PC-9 (cell line): ENCODE data around the gene XKR8. TPM values are rescaled to one million over a fixed set of nuclear protein-coding genes. Genes with fewer than 3 reads are reported as not detected.

Source experiments
- BruUV-seq: library from RNA; stranded (reverse); fragments of 400-500 nt; replicated peaks from 2 replicates; lab custom pipeline; 2021; lab: Mats Ljungman, UMichigan
- CTCF ChIA-PET: fragments of 300-600 bp; sonication (Branson Sonifier 250); formaldehyde crosslinking; loops from one replicate; lab custom pipeline; 2022; ENCODE audit warnings: antibody characterized with exemption; lab: Charles Lee
- POLR2A ChIA-PET: fragments of 300-600 bp; sonication (Branson Sonifier 250); formaldehyde crosslinking; loops from one replicate; lab custom pipeline; 2022; ENCODE audit warnings: antibody characterized with exemption; ENCODE audit not compliant: unreplicated experiment; lab: Charles Lee
- DNase-seq, 2 experiments: peaks; one replicate each; pipeline versions ENCODE4 v3.0.0 to v3.0.0-alpha.2; 2015 to 2022; ENCODE audit warnings: mixed read lengths in 1 of 2
- H2AFZ ChIP-seq: fragments of 200-600 bp; sonication (generic); 2 replicates; pipeline ENCODE4 v1.8.1; 2017; ENCODE audit warnings: antibody characterized with exemption
- H3F3A ChIP-seq: fragments of 200-600 bp; sonication (generic); 2 replicates; pipeline ENCODE4 v1.8.1; 2017; ENCODE audit warnings: antibody characterized with exemption, mild to moderate bottlenecking, low read depth; ENCODE audit not compliant: insufficient read depth
- H3K27ac ChIP-seq: fragments of 200-600 bp; sonication (generic); 2 replicates; pipeline ENCODE4 v1.6.1; 2016; ENCODE audit warnings: mixed run types
- H3K27me3 ChIP-seq: fragments of 200-600 bp; sonication (generic); 2 replicates; pipeline ENCODE4 v1.6.1; 2016; ENCODE audit warnings: low read depth, mixed run types; ENCODE audit not compliant: insufficient read depth
- H3K36me3 ChIP-seq: fragments of 200-600 bp; sonication (generic); 2 replicates; pipeline ENCODE4 v1.6.1; 2016; ENCODE audit warnings: low read depth, mixed run types
- H3K4me1 ChIP-seq: fragments of 200-600 bp; sonication (generic); replicated peaks from 2 replicates; pipeline ENCODE4 v1.6.1; 2016; ENCODE audit warnings: mixed run types; ENCODE audit not compliant: insufficient read depth
- H3K4me2 ChIP-seq: fragments of 200-600 bp; sonication (generic); 2 replicates; pipeline ENCODE4 v1.6.1; 2017; ENCODE audit warnings: mixed run types
- H3K4me3 ChIP-seq: fragments of 200-600 bp; sonication (generic); 2 replicates; pipeline ENCODE4 v1.6.1; 2016; ENCODE audit warnings: mixed run types
- H3K79me2 ChIP-seq: fragments of 200-600 bp; sonication (generic); 2 replicates; pipeline ENCODE4 v1.6.1; 2017; ENCODE audit warnings: low read depth, mixed run types
- H3K9me2 ChIP-seq: fragments of 200-600 bp; sonication (generic); 2 replicates; pipeline ENCODE4 v1.8.1; 2017; ENCODE audit warnings: mild to moderate bottlenecking; ENCODE audit not compliant: insufficient read depth
- H3K9me3 ChIP-seq: fragments of 200-600 bp; sonication (generic); 2 replicates; pipeline ENCODE4 v1.8.1; 2016; ENCODE audit warnings: low read depth; ENCODE audit not compliant: insufficient read depth
- H4K20me1 ChIP-seq: fragments of 200-600 bp; sonication (generic); 2 replicates; pipeline ENCODE4 v1.8.1; 2017; ENCODE audit not compliant: insufficient read depth
- CTCF ChIP-seq: fragments of 200-600 bp; sonication (generic); conservative IDR thresholded peaks from 2 replicates; pipeline ENCODE4 v1.6.1; 2017; ENCODE audit warnings: mixed run types, antibody characterized with exemption, mild to moderate bottlenecking, moderate library complexity
- EZH2 ChIP-seq: fragments of 200-600 bp; sonication (generic); IDR thresholded peaks from 2 replicates; pipeline ENCODE4 v1.8.0; 2017; ENCODE audit warnings: antibody characterized with exemption, low read depth
- intact Hi-C: fragments of 100-400 bp; cut with micrococcal nuclease; formaldehyde crosslinking; loops from one replicate; pipeline ENCODE4 v1.10.0; 2022; ENCODE audit not compliant: unreplicated experiment
- total RNA-seq: library from RNA; stranded (reverse); gene quantifications from 2 replicates; pipeline ENCODE4 v1.2.3, GENCODE V29; 2021

XKR8 gene
- total RNA-seq, 1 experiment from 2014 or later: 5.7 TPM

- Histone ChIP-seq H3K79me2 (no peaks in the 10 kb centered on the region), H3K4me2 (peak overlapping the region; percentile 92; the same call in 1 of the 2 replicates), H2AFZ (no peak overlapping the region), H3K27ac (no peak overlapping the region), H3K36me3 (no peaks in the 10 kb centered on the region), H3K9me2 (no peaks in the 10 kb centered on the region), H3K27me3 (no peaks in the 10 kb centered on the region), H3K4me3 (no peak overlapping the region), H4K20me1 (no peaks in the 10 kb centered on the region), H3K4me1 (peaks cover 14% of the 10 kb centered on the region; the same call in 1 of the 2 replicates), H3K9me3 (no peaks in the 10 kb centered on the region), H3F3A (peaks cover 14% of the 10 kb centered on the region; the same call in 1 of the 2 replicates)
- TF ChIP-seq EZH2 (no peak), CTCF (no peak)
- DNase-seq: no peak
- no TSS peak for BruUV-seq
- POLR2A ChIA-PET: no interaction called here
- intact Hi-C loops: no loop called here
- CTCF ChIA-PET: no interaction called here
These were observed 1.3 kb upstream of the XKR8 start for GRCh38 chr1:27958513-27958912.

DNA sequence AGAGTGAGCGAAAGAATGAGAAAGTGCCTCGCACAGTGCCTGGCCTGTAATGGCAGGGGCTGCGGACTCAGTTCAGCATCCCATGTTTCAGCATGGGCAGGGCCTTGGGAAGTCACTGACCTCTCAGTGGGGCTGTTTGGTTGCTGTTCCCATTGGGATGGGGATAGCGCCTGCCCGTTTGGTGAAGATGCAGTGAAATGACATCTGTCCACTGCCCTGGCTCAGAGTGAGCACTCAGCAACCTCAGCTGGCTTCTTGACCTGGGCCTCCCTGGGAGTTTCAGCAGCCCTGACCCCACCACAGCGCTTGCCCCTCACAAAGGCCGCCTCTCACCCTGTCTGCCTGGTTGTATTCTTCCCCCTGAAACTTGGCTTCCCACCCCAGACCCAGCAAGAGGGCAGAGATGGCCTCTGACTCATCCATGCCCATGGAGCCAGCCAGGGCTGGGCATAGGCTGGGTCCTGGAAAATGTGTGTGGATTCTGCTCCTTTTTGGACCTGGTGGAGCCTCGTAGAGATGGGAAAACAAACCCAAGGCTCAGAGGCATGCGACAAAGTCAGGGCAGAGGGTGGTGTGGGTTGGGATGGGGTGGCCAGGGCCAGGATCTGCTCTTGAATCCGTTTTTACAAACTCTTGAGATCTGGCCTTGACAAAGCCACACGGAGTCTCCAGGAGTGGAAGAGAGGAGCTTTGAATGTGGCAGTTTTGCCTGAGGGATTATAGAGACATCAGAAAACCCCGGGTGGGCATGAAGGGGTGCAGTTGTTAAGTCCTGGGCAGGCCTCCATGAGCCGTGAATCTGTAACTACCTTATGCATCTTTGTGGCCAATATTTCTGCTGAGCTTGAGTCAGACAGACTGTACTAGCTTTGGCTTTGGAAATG is 1.2 kb downstream of the XKR8 start:
- CTCF ChIA-PET: interaction anchor here (0.7 kb wide), 1 partner anchor 20 kb away, joined by 3 read pairs; no protein-coding TSS in a partner anchor
- Histone ChIP-seq H3K4me3 (peak overlapping the region; percentile 67; the same call in 1 of the 2 replicates), H3K4me1 (peaks cover 14% of the 10 kb centered on the region; the same call in 1 of the 2 replicates), H3K27ac (no peak overlapping the region), H3K9me3 (no peaks in the 10 kb centered on the region), H3K79me2 (no peaks in the 10 kb centered on the region), H3F3A (peaks cover 14% of the 10 kb centered on the region; the same call in 1 of the 2 replicates), H3K4me2 (peak overlapping the region; percentile 92), H3K36me3 (no peaks in the 10 kb centered on the region), H2AFZ (no peak overlapping the region), H3K27me3 (no peaks in the 10 kb centered on the region), H4K20me1 (no peaks in the 10 kb centered on the region), H3K9me2 (no peaks in the 10 kb centered on the region)
- no peak for DNase-seq
- no TSS peak for BruUV-seq
- intact Hi-C loops: loop anchor here (1.0 kb wide), 1 partner anchor 7 kb away; no protein-coding TSS in a partner anchor
- TF ChIP-seq CTCF (no peak), EZH2 (no peak)
- POLR2A ChIA-PET: no interaction called here

DNA sequence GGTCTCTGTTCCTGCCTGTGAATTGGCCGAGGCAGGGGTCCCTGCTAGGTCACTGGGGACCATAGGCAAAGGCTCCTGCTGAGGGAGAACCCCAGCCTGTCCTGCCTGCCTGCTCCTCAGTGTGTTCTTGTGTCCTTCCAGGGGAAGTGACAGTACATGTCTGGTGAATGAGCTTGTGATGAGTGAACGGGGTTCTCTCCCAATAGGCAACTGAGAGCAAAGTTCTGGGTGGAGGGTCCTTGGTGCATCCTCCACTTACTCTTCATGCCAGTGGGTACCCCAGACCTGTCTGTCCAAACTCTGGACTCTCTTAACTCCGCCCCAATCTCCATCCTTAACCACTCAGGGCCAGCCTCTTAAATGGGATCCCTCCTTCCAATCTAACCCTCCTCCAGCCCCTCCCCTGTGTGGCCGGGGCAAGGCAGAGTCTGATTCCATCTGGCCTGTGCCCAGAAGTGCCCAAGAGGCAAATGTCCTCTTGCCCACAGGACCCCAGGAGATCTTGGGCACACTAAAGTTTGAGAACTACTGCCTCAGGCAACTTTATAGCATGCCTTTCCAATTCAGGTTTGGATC is 2.0 kb downstream of the XKR8 start:
- no peak for DNase-seq
- H2AFZ ChIP-seq: no peak overlapping the region
- no peak overlapping the region for H3K27ac ChIP-seq
- H3K27me3 ChIP-seq: no peaks in the 10 kb centered on the region
- no peak for TF ChIP-seq CTCF
- TF ChIP-seq EZH2: no peak
- peak overlapping the region; percentile 92; the same call in 1 of the 2 replicates for H3K4me2 ChIP-seq
- ChIA-PET CTCF (no interaction called here), POLR2A (no interaction called here)
- H3F3A ChIP-seq: peaks cover 14% of the 10 kb centered on the region; the same call in 1 of the 2 replicates
- H3K9me2 ChIP-seq: no peaks in the 10 kb centered on the region
- H3K4me1 ChIP-seq: peaks cover 19% of the 10 kb centered on the region; the same call in 1 of the 2 replicates
- no peaks in the 10 kb centered on the region for H3K36me3 ChIP-seq
- BruUV-seq: TSS peak; percentile 22
- H4K20me1 ChIP-seq: no peaks in the 10 kb centered on the region
- no peak overlapping the region for H3K4me3 ChIP-seq
- intact Hi-C loops: no loop called here
- H3K79me2 ChIP-seq: no peaks in the 10 kb centered on the region
- H3K9me3 ChIP-seq: no peaks in the 10 kb centered on the region
